Central memory CD8-positive, alpha-beta T cell (primary cell): Measurements from ENCODE around the gene TRNP1.
"Not testable (repeated sequence)": the region's sequence is repeated elsewhere in the genome, so short reads cannot be mapped to it uniquely, and the experiment has no call there.

ENCODE experiments used
- ATAC-seq: fragments of 150-1000 bp; cut with Tn5 transposase; replicated peaks from 2 replicates; pipeline ENCODE4 v1.10.0; 2022; ENCODE audit warnings: mild to moderate bottlenecking, moderate FRiP score, moderate number of reproducible peaks; ENCODE audit not compliant: poor library complexity, severe bottlenecking; ENCODE audit errors: extremely low read depth
- DNase-seq, 2 donors: peaks; one replicate each; pipeline ENCODE4 v3.0.0; 2021; ENCODE audit warnings: low spot score in 2 of 2
- H3K27ac Mint-ChIP-seq: one replicate; pipeline ENCODE4 v1.8.0; 2022; ENCODE audit warnings: low read depth, mild to moderate bottlenecking, moderate library complexity, mixed read lengths
- H3K27me3 Mint-ChIP-seq: one replicate; pipeline ENCODE4 v1.8.0; 2022; ENCODE audit warnings: mixed read lengths
- H3K36me3 Mint-ChIP-seq: one replicate; pipeline ENCODE4 v1.8.0; 2022; ENCODE audit warnings: mild to moderate bottlenecking, moderate library complexity, mixed read lengths; ENCODE audit not compliant: insufficient read depth
- H3K4me1 Mint-ChIP-seq: one replicate; pipeline ENCODE4 v1.8.0; 2022; ENCODE audit warnings: mixed read lengths
- H3K4me3 Mint-ChIP-seq: one replicate; pipeline ENCODE4 v1.8.0; 2022; ENCODE audit warnings: mild to moderate bottlenecking, moderate library complexity, mixed read lengths
- H3K9me3 Mint-ChIP-seq: one replicate; pipeline ENCODE4 v1.8.0; 2022; ENCODE audit warnings: mixed read lengths

TRNP1 gene, protein sequence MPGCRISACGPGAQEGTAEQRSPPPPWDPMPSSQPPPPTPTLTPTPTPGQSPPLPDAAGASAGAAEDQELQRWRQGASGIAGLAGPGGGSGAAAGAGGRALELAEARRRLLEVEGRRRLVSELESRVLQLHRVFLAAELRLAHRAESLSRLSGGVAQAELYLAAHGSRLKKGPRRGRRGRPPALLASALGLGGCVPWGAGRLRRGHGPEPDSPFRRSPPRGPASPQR

DNA sequence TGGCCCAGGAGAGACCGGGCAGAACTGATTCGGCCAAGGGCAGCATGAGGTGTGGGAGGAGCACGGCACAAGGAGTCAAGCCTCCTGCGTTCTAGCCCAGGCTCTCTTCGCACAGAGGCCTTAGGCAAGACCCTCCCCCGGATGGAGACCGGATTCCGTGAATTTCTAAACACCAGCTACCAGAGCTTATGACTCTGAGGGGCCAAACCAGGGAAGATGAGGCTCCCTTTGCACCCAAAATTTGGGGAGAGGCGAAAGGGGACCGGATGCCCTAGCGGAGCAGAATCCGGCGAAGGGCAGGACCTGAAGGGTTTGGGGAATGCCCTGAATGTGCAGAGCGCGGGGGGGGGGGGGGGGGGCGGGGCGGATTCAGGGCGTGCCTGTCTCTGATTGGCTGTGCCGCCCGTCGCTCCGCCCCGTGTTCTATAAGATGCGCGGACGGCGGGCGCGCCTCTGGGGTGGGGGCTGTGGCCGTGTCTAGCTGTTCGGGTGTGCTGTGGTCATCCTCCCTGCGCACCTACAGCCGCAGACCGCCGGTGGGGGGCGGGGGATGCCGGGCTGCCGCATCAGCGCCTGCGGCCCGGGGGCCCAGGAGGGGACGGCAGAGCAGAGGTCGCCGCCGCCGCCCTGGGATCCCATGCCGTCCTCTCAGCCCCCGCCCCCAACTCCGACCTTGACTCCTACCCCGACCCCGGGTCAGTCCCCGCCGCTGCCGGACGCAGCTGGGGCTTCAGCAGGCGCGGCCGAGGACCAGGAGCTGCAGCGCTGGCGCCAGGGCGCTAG, at the start of gene TRNP1:
Gene TRNP1, plus strand, starts transcription at position 456 of the 783 bp plus-strand sequence. Its CDS starts 95 bp downstream, at position 551.
- no peak within 1 kb of the TSS for H3K27ac Mint-ChIP-seq
- peak within 1 kb of the TSS; percentile 75 for H3K4me3 Mint-ChIP-seq
- peaks cover 72% of the 10 kb centered on the region for H3K27me3 Mint-ChIP-seq
- H3K9me3 Mint-ChIP-seq, result no peaks in the 10 kb centered on the region
- peaks cover 1% of the 10 kb centered on the region for H3K36me3 Mint-ChIP-seq
- H3K4me1 Mint-ChIP-seq, result peaks cover 12% of the 10 kb centered on the region
- ATAC-seq (peak; percentile 53), DNase-seq (peak; percentile 34 to 37)

DNA sequence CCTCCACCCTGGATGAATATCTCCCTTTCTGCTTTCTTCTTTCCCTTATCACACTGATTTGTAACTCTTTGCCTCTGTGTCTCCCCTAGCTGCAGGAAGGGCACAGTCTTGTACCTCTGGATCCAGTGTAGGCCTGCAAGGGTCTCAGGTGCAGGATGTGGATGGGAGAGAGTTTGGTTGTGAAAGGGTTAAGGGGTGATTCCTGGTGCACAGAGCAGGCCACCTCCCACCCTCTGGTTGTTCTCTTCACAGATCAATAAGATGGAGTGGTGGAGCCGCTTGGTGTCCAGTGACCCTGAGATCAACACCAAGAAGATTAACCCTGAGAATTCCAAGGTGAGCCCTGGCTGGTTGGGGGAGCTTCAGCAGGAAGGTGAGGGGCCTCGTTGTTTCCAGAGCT, 48.4 kb upstream of the TRNP1 start:
- no peak for ATAC-seq
- H3K9me3 Mint-ChIP-seq, result no peaks in the 10 kb centered on the region
- no peaks in the 10 kb centered on the region for H3K4me1 Mint-ChIP-seq
- H3K4me3 Mint-ChIP-seq, result no peak overlapping the region
- DNase-seq, result no peak
- peaks cover 29% of the 10 kb centered on the region for H3K36me3 Mint-ChIP-seq
- no peak overlapping the region for H3K27ac Mint-ChIP-seq
- H3K27me3 Mint-ChIP-seq, result no peaks in the 10 kb centered on the region

DNA sequence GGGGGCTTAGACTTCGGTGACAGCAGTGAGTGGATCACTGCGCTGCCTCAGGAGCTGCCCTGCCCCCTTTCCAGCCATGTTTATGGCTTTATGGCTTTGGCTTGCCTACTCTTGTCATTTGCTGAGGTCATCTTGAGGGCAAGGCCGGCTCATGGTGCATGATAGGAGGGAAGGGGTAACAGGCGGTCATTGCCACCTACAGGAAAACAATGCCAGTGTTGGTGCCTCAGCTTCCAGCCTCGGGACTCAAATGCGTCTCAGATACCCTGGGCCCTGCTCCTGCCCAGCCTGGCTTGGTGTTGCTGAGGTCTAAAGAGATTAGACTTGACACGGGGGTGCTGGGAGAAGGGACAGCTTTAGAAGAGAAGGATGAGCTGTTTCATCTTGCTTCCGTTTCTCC, 47.8 kb upstream of the TRNP1 start:
- H3K36me3 Mint-ChIP-seq, result peaks cover 28% of the 10 kb centered on the region
- H3K9me3 Mint-ChIP-seq, result no peaks in the 10 kb centered on the region
- H3K27me3 Mint-ChIP-seq, result no peaks in the 10 kb centered on the region
- H3K4me3 Mint-ChIP-seq, result no peak overlapping the region
- no peak overlapping the region for H3K27ac Mint-ChIP-seq
- no peak for DNase-seq
- ATAC-seq, result no peak
- H3K4me1 Mint-ChIP-seq, result no peaks in the 10 kb centered on the region

DNA sequence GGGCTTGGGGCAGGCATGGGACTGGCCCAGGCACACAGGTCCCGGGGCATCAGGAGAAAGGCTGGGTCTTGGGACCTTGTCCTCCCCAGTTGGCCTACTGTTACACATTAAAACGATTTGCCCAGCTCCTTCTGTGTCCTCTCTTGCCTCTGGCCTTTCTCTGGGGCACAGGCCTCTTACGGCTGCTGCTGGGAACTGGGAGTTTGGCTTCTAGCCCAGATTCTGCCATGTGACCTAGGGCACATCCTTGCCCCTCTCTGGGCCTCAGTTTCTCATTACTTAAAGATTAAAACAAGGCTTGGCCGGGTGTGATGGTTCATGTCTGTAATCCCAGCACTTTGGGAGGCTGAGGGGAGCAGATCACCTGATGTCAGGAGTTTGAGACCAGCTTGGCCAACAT, 47.2 kb upstream of the TRNP1 start:
- H3K36me3 Mint-ChIP-seq, result peaks cover 25% of the 10 kb centered on the region
- no peak for DNase-seq
- no peak for ATAC-seq
- H3K4me3 Mint-ChIP-seq, result no peak overlapping the region
- H3K4me1 Mint-ChIP-seq, result no peaks in the 10 kb centered on the region
- H3K27ac Mint-ChIP-seq, result no peak overlapping the region
- no peaks in the 10 kb centered on the region for H3K27me3 Mint-ChIP-seq
- H3K9me3 Mint-ChIP-seq, result no peaks in the 10 kb centered on the region

DNA sequence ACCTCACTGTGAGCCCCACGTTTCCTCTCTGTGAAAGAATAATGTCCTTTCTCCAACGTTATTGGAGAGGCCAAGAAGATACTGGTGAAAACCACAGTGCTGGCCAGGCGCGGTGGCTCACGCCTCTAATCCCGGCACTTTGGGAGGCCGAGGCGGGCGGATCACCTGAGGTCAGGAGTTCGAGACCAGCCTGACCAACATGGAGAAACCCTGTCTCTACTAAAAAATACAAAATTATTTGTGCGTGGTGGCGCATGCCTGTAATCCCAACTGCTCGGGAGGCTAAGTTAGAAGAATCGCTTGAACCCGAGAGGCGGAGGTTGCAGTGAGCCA, 44.8 kb upstream of the TRNP1 start:
- not testable (repeated sequence) for DNase-seq, H3K9me3 Mint-ChIP-seq, H3K27ac Mint-ChIP-seq, H3K4me1 Mint-ChIP-seq, H3K27me3 Mint-ChIP-seq, H3K4me3 Mint-ChIP-seq, ATAC-seq
- peaks cover 18% of the 10 kb centered on the region for H3K36me3 Mint-ChIP-seq

DNA sequence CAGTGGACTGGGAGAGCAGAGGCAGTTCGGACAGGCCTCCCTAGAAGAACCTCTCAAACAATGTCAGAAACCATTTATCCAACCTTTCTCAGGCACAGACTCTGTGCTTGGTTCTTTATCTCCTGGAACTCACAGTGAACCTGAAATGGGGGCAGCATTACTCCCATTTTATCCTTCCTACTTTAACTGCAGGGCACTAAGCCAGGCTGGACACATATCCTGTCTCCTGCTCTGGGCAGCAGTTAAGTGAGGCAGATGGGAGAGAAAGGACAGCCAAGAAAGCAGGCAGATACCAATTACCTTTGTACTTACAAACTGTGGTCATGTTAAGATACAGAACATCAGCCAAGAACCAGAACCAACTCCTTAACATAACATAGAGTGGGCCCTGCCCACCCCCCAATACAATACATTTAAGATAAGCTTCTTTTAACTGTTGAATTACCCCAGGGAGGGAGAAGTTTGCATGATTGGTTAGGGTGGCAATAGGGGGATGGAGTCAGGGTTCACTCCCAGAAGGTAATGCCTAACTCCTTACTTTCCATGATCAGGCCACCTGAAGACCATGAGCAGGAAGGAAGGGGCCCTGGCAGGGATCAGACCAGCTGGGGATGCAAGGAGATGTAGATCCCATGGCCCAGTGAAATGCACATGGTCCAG, 44.1 kb upstream of the TRNP1 start:
- H3K4me1 Mint-ChIP-seq, result no peaks in the 10 kb centered on the region
- no peak overlapping the region for H3K4me3 Mint-ChIP-seq
- no peak for DNase-seq
- no peaks in the 10 kb centered on the region for H3K27me3 Mint-ChIP-seq
- no peak for ATAC-seq
- H3K36me3 Mint-ChIP-seq, result peaks cover 11% of the 10 kb centered on the region
- peak overlapping the region; percentile 9 for H3K27ac Mint-ChIP-seq
- no peaks in the 10 kb centered on the region for H3K9me3 Mint-ChIP-seq

DNA sequence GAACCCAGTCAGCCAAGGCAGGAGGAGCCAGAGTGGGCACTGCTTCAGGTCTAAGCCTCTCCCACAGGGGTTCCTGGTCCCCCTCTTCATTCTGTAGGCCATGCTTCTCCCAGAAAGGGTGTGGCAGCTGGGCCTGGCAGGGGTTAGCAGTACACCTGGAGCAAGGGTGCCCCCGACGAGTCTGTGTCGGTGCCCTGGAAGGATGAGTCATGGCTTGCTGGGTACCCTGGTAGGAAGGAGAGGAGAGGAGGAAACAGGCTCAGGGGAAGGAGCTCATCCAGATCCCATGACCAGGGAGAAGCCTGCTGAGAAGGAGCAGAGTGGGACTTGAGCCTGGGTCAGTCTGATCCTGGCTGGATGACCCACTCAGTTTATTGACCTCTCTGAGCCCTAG, 43.6 kb upstream of the TRNP1 start:
- ATAC-seq, result no peak
- no peaks in the 10 kb centered on the region for H3K27me3 Mint-ChIP-seq
- DNase-seq, result no peak
- H3K36me3 Mint-ChIP-seq, result peaks cover 8% of the 10 kb centered on the region
- H3K27ac Mint-ChIP-seq, result peak overlapping the region; percentile 9
- H3K9me3 Mint-ChIP-seq, result no peaks in the 10 kb centered on the region
- H3K4me3 Mint-ChIP-seq, result no peak overlapping the region
- no peaks in the 10 kb centered on the region for H3K4me1 Mint-ChIP-seq

DNA sequence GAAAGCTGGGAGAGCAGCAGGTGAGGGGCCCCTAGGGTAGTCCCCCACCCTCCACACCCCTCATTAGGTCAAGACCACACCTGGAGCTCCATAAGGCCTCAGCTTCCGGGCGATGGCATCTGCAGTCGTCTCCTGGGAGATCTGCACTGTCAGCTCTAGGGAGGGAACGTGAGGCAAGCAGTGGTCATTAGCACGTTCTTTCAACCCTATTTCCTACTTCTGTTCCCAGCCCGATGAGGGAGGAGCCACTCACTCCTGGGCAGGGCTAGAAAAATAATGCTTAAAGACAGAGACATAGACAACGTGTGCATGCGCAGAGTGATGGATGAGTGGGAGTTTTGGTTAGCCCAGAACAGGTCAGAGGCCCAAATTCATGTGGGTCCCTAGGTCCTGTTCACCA, 42.9 kb upstream of the TRNP1 start:
- DNase-seq (no peak), ATAC-seq (no peak)
- Mint-ChIP-seq H3K4me1 (no peaks in the 10 kb centered on the region), H3K4me3 (no peak overlapping the region), H3K27ac (no peak overlapping the region), H3K36me3 (peaks cover 6% of the 10 kb centered on the region), H3K9me3 (no peaks in the 10 kb centered on the region), H3K27me3 (no peaks in the 10 kb centered on the region)

DNA sequence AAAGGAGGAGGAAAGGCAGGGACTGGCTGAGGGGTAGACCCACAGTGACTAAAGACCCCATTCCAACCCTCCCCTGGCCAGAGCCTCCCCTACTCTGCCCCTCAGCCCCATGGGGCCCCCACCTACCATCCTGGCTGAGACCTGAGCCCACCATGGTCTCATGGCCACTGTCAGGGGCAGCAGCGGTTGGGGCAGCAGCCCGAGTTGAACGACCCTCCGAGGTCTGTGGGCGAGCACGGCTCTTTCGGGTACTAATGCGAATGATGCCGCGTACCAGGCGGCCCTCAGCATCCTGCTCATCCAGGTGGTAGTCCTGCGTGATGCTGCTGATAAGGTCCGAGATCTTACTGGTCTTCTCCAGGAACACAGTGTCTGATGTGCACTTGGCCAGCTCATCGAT, 42.3 kb upstream of the TRNP1 start:
- no peaks in the 10 kb centered on the region for H3K9me3 Mint-ChIP-seq
- no peaks in the 10 kb centered on the region for H3K27me3 Mint-ChIP-seq
- H3K4me3 Mint-ChIP-seq, result no peak overlapping the region
- H3K36me3 Mint-ChIP-seq, result peaks cover 6% of the 10 kb centered on the region
- no peak for DNase-seq
- no peak for ATAC-seq
- no peaks in the 10 kb centered on the region for H3K4me1 Mint-ChIP-seq
- no peak overlapping the region for H3K27ac Mint-ChIP-seq

DNA sequence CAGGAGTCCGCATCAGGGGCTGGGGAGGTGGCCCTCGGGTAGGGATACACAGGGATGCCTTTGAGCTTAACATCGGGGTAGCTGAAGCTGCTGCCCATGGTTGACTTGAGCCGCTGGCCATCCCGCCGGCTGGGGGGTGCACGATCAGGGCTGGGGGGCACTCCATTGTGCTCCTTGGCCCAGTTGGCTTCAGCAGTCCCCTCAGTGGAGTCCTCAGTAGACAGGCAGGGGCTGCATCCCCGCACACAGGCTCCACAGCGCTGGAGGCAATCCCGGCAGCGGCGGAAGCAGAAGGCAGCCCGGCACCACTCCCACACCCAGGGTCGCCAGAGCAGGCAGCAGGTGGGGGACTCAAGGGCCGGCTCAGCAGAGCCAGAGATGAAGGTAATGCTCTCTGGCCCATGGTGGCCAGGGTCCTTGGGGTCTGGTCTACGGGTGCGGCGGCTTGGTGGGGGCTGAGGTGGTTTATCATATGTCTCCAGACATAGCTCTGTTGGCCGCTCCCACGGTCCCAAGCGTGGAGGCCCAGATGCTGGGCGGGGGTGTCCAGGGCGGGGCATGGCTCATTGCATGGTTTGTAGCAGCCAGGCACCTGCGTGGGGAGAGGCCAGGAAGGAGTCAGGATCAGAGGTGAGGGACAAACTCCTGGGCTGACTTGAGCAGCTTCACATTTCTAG, 41.5 kb upstream of the TRNP1 start:
- Mint-ChIP-seq H3K4me3 (no peak overlapping the region), H3K36me3 (peaks cover under 1% of the 10 kb centered on the region), H3K27ac (no peak overlapping the region), H3K4me1 (no peaks in the 10 kb centered on the region), H3K27me3 (no peaks in the 10 kb centered on the region), H3K9me3 (no peaks in the 10 kb centered on the region)
- ATAC-seq (no peak), DNase-seq (no peak)

DNA sequence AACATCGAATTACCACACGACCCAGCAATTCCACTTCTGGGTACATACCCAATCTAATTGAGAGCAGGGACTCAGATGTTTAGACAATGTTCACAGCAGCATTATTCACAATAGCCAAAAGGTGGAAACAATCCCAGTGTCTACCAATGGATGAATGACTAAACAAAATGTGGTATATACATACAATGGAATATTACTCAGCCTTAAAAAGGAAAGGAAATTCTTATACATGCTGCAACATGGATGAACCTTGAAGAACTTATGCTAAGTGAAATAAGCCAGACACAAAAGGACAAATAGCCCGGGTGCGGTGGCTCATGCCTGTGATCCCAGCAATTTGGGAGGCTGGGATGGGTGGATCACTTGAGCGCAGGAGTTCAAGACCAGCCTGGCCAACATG, 40.1 kb upstream of the TRNP1 start:
- Mint-ChIP-seq H3K36me3 (no peaks in the 10 kb centered on the region), H3K27ac (no peak overlapping the region), H3K4me1 (no peaks in the 10 kb centered on the region), H3K9me3 (no peaks in the 10 kb centered on the region), H3K4me3 (no peak overlapping the region), H3K27me3 (no peaks in the 10 kb centered on the region)
- DNase-seq (no peak), ATAC-seq (no peak)

DNA sequence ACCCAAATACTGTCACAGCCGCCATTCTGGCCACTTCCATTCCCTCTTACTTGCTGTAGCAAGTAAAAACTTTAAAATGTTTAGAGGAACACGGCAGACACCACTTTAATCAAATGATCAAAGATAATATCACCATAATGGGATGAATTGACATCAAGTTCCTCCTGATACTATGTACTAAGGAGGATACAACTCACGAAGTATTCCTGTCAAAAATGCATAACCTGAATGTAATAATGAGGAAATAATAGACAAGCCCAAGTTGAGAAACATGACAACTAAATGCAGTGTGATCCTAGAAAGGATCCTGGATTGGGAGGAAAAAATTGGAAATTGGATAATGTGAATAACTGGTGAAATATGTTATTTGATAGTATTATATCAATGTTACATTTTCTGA, 37.2 kb upstream of the TRNP1 start:
- no peak for DNase-seq
- no peak for ATAC-seq
- H3K9me3 Mint-ChIP-seq, result no peaks in the 10 kb centered on the region
- H3K4me3 Mint-ChIP-seq, result no peak overlapping the region
- peaks cover 9% of the 10 kb centered on the region for H3K27me3 Mint-ChIP-seq
- no peaks in the 10 kb centered on the region for H3K36me3 Mint-ChIP-seq
- peaks cover 7% of the 10 kb centered on the region for H3K4me1 Mint-ChIP-seq
- no peak overlapping the region for H3K27ac Mint-ChIP-seq
